ENCODE data around the gene HEY2.
"Not testable (repeated sequence)": the region's sequence is repeated elsewhere in the genome, so short reads cannot be mapped to it uniquely, and the experiment has no call there.

The HEY2 gene

GRCh38 chr6:125769147-125769783 is 19.8 kb downstream of the HEY2 start:
- DNase-seq (ENCODE audit: low read depth, low spot score): no peak

- DNase-seq (ENCODE audit: low read depth, low spot score): no peak
These were observed 24.2 kb downstream of the HEY2 start for GRCh38 chr6:125773387-125774341.

GRCh38 chr6:125776107-125776826 is 26.8 kb downstream of the HEY2 start:
- DNase-seq (ENCODE audit: low read depth, low spot score): not testable (repeated sequence)

- peak; percentile 87 for DNase-seq (ENCODE audit: low read depth, low spot score)
These were observed 30.6 kb downstream of the HEY2 start for GRCh38 chr6:125779924-125780539.

GRCh38 chr6:125780540-125781313 is 31.3 kb downstream of the HEY2 start:
- DNase-seq (ENCODE audit: low read depth, low spot score): no peak

GRCh38 chr6:125781314-125781868 is 32.0 kb downstream of the HEY2 start:
- DNase-seq (ENCODE audit: low read depth, low spot score): no peak

GRCh38 chr6:125784365-125784764 is 34.9 kb downstream of the HEY2 start:
- no peak for DNase-seq (ENCODE audit: low read depth, low spot score)

- DNase-seq (ENCODE audit: low read depth, low spot score): no peak
These were observed 38.4 kb downstream of the HEY2 start for GRCh38 chr6:125787791-125788190.

- no peak for DNase-seq (ENCODE audit: low read depth, low spot score)
These were observed 39.7 kb downstream of the HEY2 start for GRCh38 chr6:125789167-125789566.

- DNase-seq (ENCODE audit: low read depth, low spot score): no peak
These were observed 40.3 kb downstream of the HEY2 start for GRCh38 chr6:125789576-125790357.

GRCh38 chr6:125790358-125791150 is 41.1 kb downstream of the HEY2 start, which contains the start of gene NCOA7:
Gene NCOA7, plus strand, starts transcription at chr6:125790960. Its CDS starts 24,395 bp downstream, at chr6:125815355.
- DNase-seq (ENCODE audit: low read depth, low spot score): no peak

GRCh38 chr6:125791151-125791819 is 41.9 kb downstream of the HEY2 start:
- DNase-seq (ENCODE audit: low read depth, low spot score): no peak

GRCh38 chr6:125791820-125792165 is 42.4 kb downstream of the HEY2 start:
- no peak for DNase-seq (ENCODE audit: low read depth, low spot score)

- no peak for DNase-seq (ENCODE audit: low read depth, low spot score)
These were observed 42.7 kb downstream of the HEY2 start for GRCh38 chr6:125792172-125792571.

- DNase-seq (ENCODE audit: low read depth, low spot score): no peak
These were observed 43.2 kb downstream of the HEY2 start for GRCh38 chr6:125792680-125793079.

GRCh38 chr6:125793280-125793679 is 43.8 kb downstream of the HEY2 start:
- DNase-seq (ENCODE audit: low read depth, low spot score): no peak

GRCh38 chr6:125793863-125794262 is 44.4 kb downstream of the HEY2 start:
- DNase-seq (ENCODE audit: low read depth, low spot score): no peak

- DNase-seq (ENCODE audit: low read depth, low spot score): no peak
These were observed 45.1 kb downstream of the HEY2 start for GRCh38 chr6:125794342-125795137.

All from smooth muscle cell of the brain vasculature (primary cell).